Adrenal gland (tissue), 5 donors: ENCODE data around the gene AHR.

ENCODE experiments used
- CTCF ChIP-seq, 6 experiments: fragments of 450-650 bp in 4 of 6; fragments of 200-600 bp in 2 of 6; sonication (generic) in 1 of 6; IDR thresholded peaks; 1 replicate in 5 of 6; 2 replicates in 1 of 6; pipeline versions ENCODE4 v1.5.1 to v1.8.0; 2016 to 2021; ENCODE audit warnings: antibody characterized with exemption in 6 of 6, mild to moderate bottlenecking in 2 of 6, moderate library complexity in 1 of 6
- POLR2A ChIP-seq, 2 donors: fragments of 450-650 bp; IDR thresholded peaks; one replicate each; pipeline ENCODE4 v1.6.1; 2017; ENCODE audit warnings: antibody characterized with exemption in 2 of 2, mild to moderate bottlenecking in 2 of 2, moderate library complexity in 1 of 2
- donor health status: DM: no; HTN: no; CAD: no.

GRCh38 chr7:17307969-17308648 is 9.7 kb downstream of the AHR start:
- TF ChIP-seq POLR2A (IDR thresholded peaks at IDR 0.05), result no peak
- no peak for TF ChIP-seq CTCF (IDR thresholded peaks at IDR 0.05)
